GM23248 (cell line): ENCODE measurements around the gene CAPN7.

Experiments
- EZH2 ChIP-seq: fragments of 200-600 bp; sonication (generic); IDR thresholded peaks from 2 replicates; pipeline ENCODE4 v1.6.1; 2018; ENCODE audit warnings: antibody characterized with exemption, mild to moderate bottlenecking; ENCODE audit not compliant: insufficient read depth, poor library complexity, severe bottlenecking
- EZH2phosphoT487 ChIP-seq: fragments of 200-600 bp; sonication (generic); IDR thresholded peaks from 2 replicates; pipeline ENCODE4 v1.6.1; 2018; ENCODE audit warnings: antibody characterized with exemption, moderate library complexity, mild to moderate bottlenecking, low read depth; ENCODE audit not compliant: insufficient read depth

GRCh38 chr3:15197340-15198029 is 8.6 kb upstream of the CAPN7 start:
- TF ChIP-seq EZH2: no peak
- no peak for TF ChIP-seq EZH2phosphoT487
